ENCODE data around the gene TAX1BP3. TPM values are rescaled to one million over a fixed set of nuclear protein-coding genes. Genes with fewer than 3 reads are reported as not detected.

TAX1BP3 gene
- total and polyA plus RNA-seq, 2 of the 4 experiments (the other 2 are of a cell fraction), result 146 to 176 TPM

DNA sequence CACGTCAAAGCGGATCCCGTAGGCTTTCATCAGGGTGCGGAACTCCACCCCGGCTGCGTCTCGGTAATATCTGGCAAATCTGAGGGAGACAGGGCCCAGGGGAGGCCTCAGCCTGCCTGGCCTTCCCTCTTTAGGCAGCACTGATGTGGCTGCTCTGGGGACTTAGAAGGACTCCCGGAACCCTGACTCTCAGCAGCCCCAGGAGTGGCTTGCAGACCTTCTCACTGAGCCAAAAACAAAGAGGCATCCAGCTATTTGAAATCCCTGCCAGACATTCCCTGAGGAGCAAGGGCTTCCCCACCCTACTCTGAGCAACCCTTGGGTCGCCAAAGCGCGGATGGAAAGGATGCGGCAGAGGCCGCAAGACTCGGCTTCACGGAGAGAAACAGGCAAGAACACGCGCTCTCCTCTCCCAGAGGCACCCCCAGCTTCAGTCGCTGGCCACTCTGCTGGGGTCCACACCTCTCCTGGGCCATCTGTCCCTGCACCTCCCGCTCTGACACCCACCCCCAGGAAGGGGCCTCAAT lies 19.7 kb upstream of the TAX1BP3 start:
- peaks cover 9% of the 10 kb centered on the region for H3K27me3 ChIP-seq (ENCODE audit: control insufficient read depth, insufficient read depth, low read length)
- H3K9me1 ChIP-seq (ENCODE audit: insufficient read depth, low read length), result no peaks in the 10 kb centered on the region
- H2AFZ ChIP-seq (replicated peaks; ENCODE audit: low read length, poor library complexity), result peak overlapping the region; percentile 51
- H4K5ac ChIP-seq (ENCODE audit: low read depth, low read length), result no peak overlapping the region
- CTCF ChIA-PET, result no interaction called here
- H3K9ac ChIP-seq (ENCODE audit: low read depth, low read length), result no peak overlapping the region
- H4K20me1 ChIP-seq (ENCODE audit: insufficient read depth, low read length), result no peaks in the 10 kb centered on the region
- no peak overlapping the region for H2AK5ac ChIP-seq (ENCODE audit: low read depth, low read length)
- no peak overlapping the region for H2BK20ac ChIP-seq (ENCODE audit: low read depth, low read length)
- no TSS peak for BruUV-seq (replicated peaks)
- WGBS, 2 experiments (ENCODE audit: extremely low coverage in 2 of 2, insufficient read length in 1 of 2), result 27% methylated on average over 2 of the region's 19 CpGs; no CpG with 5 or more reads in 1 of the 2 experiments
- H3K79me1 ChIP-seq (ENCODE audit: low read depth in 1 of 2, low read length in 2 of 2), result no peaks in the 10 kb centered on the region
- no peak overlapping the region for H3K4ac ChIP-seq (ENCODE audit: low read depth, low read length)
- no peaks in the 10 kb centered on the region for H3K9me3 ChIP-seq (ENCODE audit: control insufficient read depth, insufficient read depth, low read length)
- no peak for TF ChIP-seq MAZ (IDR thresholded peaks at IDR 0.05; ENCODE audit: borderline replicate concordance, low read depth, low read length)
- TF ChIP-seq MXI1 (IDR thresholded peaks at IDR 0.05; ENCODE audit: borderline replicate concordance, low read depth, low read length), result no peak
- TF ChIP-seq, protein P1, sequence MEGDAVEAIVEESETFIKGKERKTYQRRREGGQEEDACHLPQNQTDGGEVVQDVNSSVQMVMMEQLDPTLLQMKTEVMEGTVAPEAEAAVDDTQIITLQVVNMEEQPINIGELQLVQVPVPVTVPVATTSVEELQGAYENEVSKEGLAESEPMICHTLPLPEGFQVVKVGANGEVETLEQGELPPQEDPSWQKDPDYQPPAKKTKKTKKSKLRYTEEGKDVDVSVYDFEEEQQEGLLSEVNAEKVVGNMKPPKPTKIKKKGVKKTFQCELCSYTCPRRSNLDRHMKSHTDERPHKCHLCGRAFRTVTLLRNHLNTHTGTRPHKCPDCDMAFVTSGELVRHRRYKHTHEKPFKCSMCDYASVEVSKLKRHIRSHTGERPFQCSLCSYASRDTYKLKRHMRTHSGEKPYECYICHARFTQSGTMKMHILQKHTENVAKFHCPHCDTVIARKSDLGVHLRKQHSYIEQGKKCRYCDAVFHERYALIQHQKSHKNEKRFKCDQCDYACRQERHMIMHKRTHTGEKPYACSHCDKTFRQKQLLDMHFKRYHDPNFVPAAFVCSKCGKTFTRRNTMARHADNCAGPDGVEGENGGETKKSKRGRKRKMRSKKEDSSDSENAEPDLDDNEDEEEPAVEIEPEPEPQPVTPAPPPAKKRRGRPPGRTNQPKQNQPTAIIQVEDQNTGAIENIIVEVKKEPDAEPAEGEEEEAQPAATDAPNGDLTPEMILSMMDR (conservative IDR thresholded peaks at IDR 0.05; ENCODE audit: low read depth, low read length), result no peak
- no peak for TF ChIP-seq POLR2A (IDR thresholded peaks at IDR 0.05; ENCODE audit: low read depth, low read length)
- TF ChIP-seq, protein P2, sequence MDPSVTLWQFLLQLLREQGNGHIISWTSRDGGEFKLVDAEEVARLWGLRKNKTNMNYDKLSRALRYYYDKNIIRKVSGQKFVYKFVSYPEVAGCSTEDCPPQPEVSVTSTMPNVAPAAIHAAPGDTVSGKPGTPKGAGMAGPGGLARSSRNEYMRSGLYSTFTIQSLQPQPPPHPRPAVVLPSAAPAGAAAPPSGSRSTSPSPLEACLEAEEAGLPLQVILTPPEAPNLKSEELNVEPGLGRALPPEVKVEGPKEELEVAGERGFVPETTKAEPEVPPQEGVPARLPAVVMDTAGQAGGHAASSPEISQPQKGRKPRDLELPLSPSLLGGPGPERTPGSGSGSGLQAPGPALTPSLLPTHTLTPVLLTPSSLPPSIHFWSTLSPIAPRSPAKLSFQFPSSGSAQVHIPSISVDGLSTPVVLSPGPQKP (IDR thresholded peaks at IDR 0.05; ENCODE audit: borderline replicate concordance, low read depth, low read length), result no peak
- TF ChIP-seq FOS (IDR thresholded peaks at IDR 0.05; ENCODE audit: low read depth, low read length), result no peak
- no peak for TF ChIP-seq RFX5 (IDR thresholded peaks at IDR 0.05; ENCODE audit: low read depth, low read length)
- no peak for TF ChIP-seq NFE2L2 (IDR thresholded peaks at IDR 0.05; ENCODE audit: low read depth, low read length)
- TF ChIP-seq CHD1 (IDR thresholded peaks at IDR 0.05; ENCODE audit: low read depth, low read length), result no peak
- H3K56ac ChIP-seq (ENCODE audit: extremely low read depth, insufficient read depth, low read length), result no peak overlapping the region
- H3K18ac ChIP-seq (ENCODE audit: low read depth, low read length), result no peak overlapping the region
- intact Hi-C loops (cut with micrococcal nuclease) (no loop called here), in situ Hi-C loops (cut with MboI; ENCODE audit: low sequenced_read_pairs) (no loop called here), dilution Hi-C loops (cut with HindIII; ENCODE audit: low sequenced_read_pairs, unreplicated experiment) (no loop called here)
- no peak overlapping the region for H2BK15ac ChIP-seq (ENCODE audit: low read depth, low read length)
- H3K27ac ChIP-seq (ENCODE audit: insufficient read depth, low read length), result no peak overlapping the region
- H3K23ac ChIP-seq (ENCODE audit: low read depth, low read length), result no peak overlapping the region
- no peak overlapping the region for H2BK120ac ChIP-seq (ENCODE audit: low read depth, low read length)
- H3K4me1 ChIP-seq (ENCODE audit: control insufficient read depth, insufficient read depth, low read length), result no peaks in the 10 kb centered on the region
- no peak overlapping the region for H3K4me2 ChIP-seq (ENCODE audit: low read depth, low read length)
- peak; percentile 47 for ATAC-seq (ENCODE audit: low read depth)
- no peak overlapping the region for H3K4me3 ChIP-seq (ENCODE audit: insufficient read depth, low read depth, low read length)
- H2AK9ac ChIP-seq (replicated peaks; ENCODE audit: low read depth, low read length, poor library complexity), result no peak overlapping the region
- no peak overlapping the region for H2BK5ac ChIP-seq (ENCODE audit: low read depth, low read length, poor library complexity, severe bottlenecking)
- no peaks in the 10 kb centered on the region for H3K36me3 ChIP-seq (ENCODE audit: control insufficient read depth, insufficient read depth, low read length)
- no peak for DNase-seq
- no peak overlapping the region for H3K14ac ChIP-seq (replicated peaks; ENCODE audit: low read depth, low read length)
- POLR2A ChIA-PET (ENCODE audit: unreplicated experiment), result no interaction called here
- no peak overlapping the region for H4K8ac ChIP-seq (ENCODE audit: low read depth in 2 of 2, low read length in 2 of 2)
- no peak overlapping the region for H4K91ac ChIP-seq (ENCODE audit: insufficient read depth, low read depth, low read length)

Data from IMR-90 (cell line).